Placental pericyte (primary cell): ENCODE measurements around the gene LDHD. TPM values are rescaled to one million over a fixed set of nuclear protein-coding genes. Genes with fewer than 3 reads are reported as not detected.

Experiments
- total RNA-seq: library from RNA; depleted of rRNA; stranded (reverse); fragments of >200 nt; gene quantifications from 2 replicates; pipeline ENCODE4 v1.2.3, GENCODE V29; 2012

The LDHD gene
- total RNA-seq = 0.29 and 1.5 TPM in 2 replicates

GRCh38 chr16:75116081-75116910 is at the start of gene LDHD:
Gene LDHD, minus strand, starts transcription at chr16:75116780. Its CDS starts 60 bp downstream, at chr16:75116720.

GRCh38 chr16:75148311-75149195 is 32.0 kb upstream of the LDHD start, which contains the start of gene ZFP1:
Gene ZFP1, plus strand, starts transcription at chr16:75148524. Its CDS starts 4,428 bp downstream, at chr16:75152952.

Other genes with a start within 250 kb of the LDHD start
- 18.6 and 28.0 TPM in 2 replicates for gene WDR59, start 131.7 kb downstream of the LDHD start, total RNA-seq
- 18.6 and 26.3 TPM in 2 replicates for gene ZNRF1, start 117.8 kb downstream of the LDHD start, total RNA-seq
- gene ZFP1, start 31.7 kb upstream of the LDHD start, total RNA-seq = 7.2 and 19.5 TPM in 2 replicates
- gene CTRB2, start 90.4 kb upstream of the LDHD start, total RNA-seq = not detected in 2 replicates
- gene CTRB1, start 102.2 kb upstream of the LDHD start, total RNA-seq = not detected in 2 replicates
- gene BCAR1, start 134.8 kb upstream of the LDHD start, total RNA-seq = 110 and 169 TPM in 2 replicates